Transverse colon (tissue), 4 donors: Measurements from ENCODE around the gene AGBL4. TPM values are rescaled to one million over a fixed set of nuclear protein-coding genes. Genes with fewer than 3 reads are reported as not detected.

Experiments used
- DNase-seq: peaks from one replicate; pipeline ENCODE4 v3.0.0-alpha.2; 2019
- H3K27ac ChIP-seq, 4 donors: fragments of 200-600 bp; sonication (generic); 2 replicates each; pipeline ENCODE4 v1.5.1; 2016 to 2018; ENCODE audit warnings: inconsistent platforms in 4 of 4
- H3K27me3 ChIP-seq: fragments of 200-600 bp; sonication (generic); 2 replicates; pipeline ENCODE4 v1.5.1; 2017; ENCODE audit warnings: inconsistent platforms
- H3K36me3 ChIP-seq, 4 donors: fragments of 200-600 bp; sonication (generic); 2 replicates each; pipeline ENCODE4 v1.5.1; 2017 to 2019; ENCODE audit warnings: inconsistent platforms in 4 of 4
- H3K4me1 ChIP-seq, 4 donors: fragments of 200-600 bp; sonication (generic); 2 replicates each; pipeline ENCODE4 v1.5.1; 2017 to 2020; ENCODE audit warnings: inconsistent platforms in 4 of 4
- H3K4me3 ChIP-seq, 4 donors: fragments of 200-600 bp; sonication (generic); 1 replicate in 1 of 4; 2 replicates in 3 of 4; pipeline versions ENCODE4 v1.5.1 to v1.6.1; 2017 to 2019; ENCODE audit warnings: inconsistent platforms in 4 of 4
- H3K9me3 ChIP-seq, 2 donors: fragments of 200-600 bp; sonication (generic); 2 replicates each; pipeline ENCODE4 v1.5.1; 2017 to 2019; ENCODE audit warnings: inconsistent platforms in 2 of 2
- CTCF ChIP-seq, 5 experiments: fragments of 200-600 bp in 3 of 5; fragments of 450-650 bp in 2 of 5; sonication (generic) in 3 of 5; IDR thresholded peaks; 1 replicate in 2 of 5; 2 replicates in 3 of 5; pipeline ENCODE4 v1.5.1; 2016 to 2017; ENCODE audit warnings: antibody characterized with exemption in 5 of 5, inconsistent platforms in 3 of 5, mild to moderate bottlenecking in 2 of 5, moderate library complexity in 1 of 5
- EP300 ChIP-seq: sonication (generic); formaldehyde crosslinking; IDR thresholded peaks from one replicate; pipeline ENCODE4 v1.6.1; 2017; ENCODE audit warnings: antibody characterized with exemption, low read depth
- POLR2A ChIP-seq: fragments of 450-650 bp; IDR thresholded peaks from one replicate; pipeline ENCODE4 v1.6.1; 2016; ENCODE audit warnings: antibody characterized with exemption, mild to moderate bottlenecking, moderate library complexity
- POLR2AphosphoS5 ChIP-seq, 3 donors: sonication (generic); formaldehyde crosslinking; IDR thresholded peaks; one replicate each; pipeline ENCODE4 v1.6.1; 2016; ENCODE audit warnings: antibody characterized with exemption in 3 of 3
- WGBS, 2 donors: methylation state at CpG; one replicate each; pipeline ENCODE4 v1.1.5; 2018; ENCODE audit warnings: low coverage in 1 of 2; 5-methylcytosine and 5-hydroxymethylcytosine counted together
- in situ Hi-C, 4 donors: fragments of 200-750 bp; cut with MboI; loops; one replicate each; pipeline versions ENCODE4 v1.15.0 to v1.15.1; 2017; ENCODE audit warnings: low sequenced_read_pairs in 3 of 4, low pct_ligation_motif_present in 1 of 4, low pct_unique_long_range_greater_than_20kb in 1 of 4
- intact Hi-C: fragments of 100-400 bp; cut with DNase I; formaldehyde crosslinking; loops from one replicate; pipeline ENCODE4 v1.15.1; 2023; ENCODE audit warnings: low total_unique reads
- total RNA-seq, 4 donors: library from RNA; depleted of rRNA; stranded (reverse); fragments of >200 nt; gene quantifications; one replicate each; pipeline ENCODE4 v1.1.0, GENCODE V29; 2016

AGBL4 gene
- total RNA-seq, 4 donors from 2014 or later = 0.82 TPM; not detected in 3

- Histone ChIP-seq H3K4me1 (no peaks in the 10 kb centered on the region), H3K9me3 (no peaks in the 10 kb centered on the region), H3K27ac (no peak overlapping the region), H3K27me3 (no peaks in the 10 kb centered on the region), H3K36me3 (no peaks in the 10 kb centered on the region), H3K4me3 (no peak overlapping the region)
- intact Hi-C loops = no loop called here
- no peak for TF ChIP-seq CTCF (IDR thresholded peaks at IDR 0.05)
- no peak for TF ChIP-seq POLR2A
- TF ChIP-seq POLR2AphosphoS5 (IDR thresholded peaks at IDR 0.05) = no peak
- TF ChIP-seq EP300 = no peak
- DNase-seq = no peak
- 74 to 89% methylated on average over 4 of the region's 4 CpGs for WGBS, 2 donors
- in situ Hi-C loops = loop anchor here in 1 of 4 donors (10.0 kb wide), 1 partner anchor 56 kb away; no protein-coding TSS in a partner anchor
These were observed 684.7 kb downstream of the AGBL4 start for GRCh38 chr1:49339043-49339442.

GRCh38 chr1:49337251-49337650, 686.5 kb downstream of the AGBL4 start:
- 89 to 100% methylated on average over 1 of the region's 1 CpG for WGBS, 2 donors
- H3K4me3 ChIP-seq = no peak overlapping the region
- H3K27ac ChIP-seq = no peak overlapping the region
- no peaks in the 10 kb centered on the region for H3K36me3 ChIP-seq
- TF ChIP-seq POLR2A (no peak), CTCF (IDR thresholded peaks at IDR 0.05) (no peak), POLR2AphosphoS5 (IDR thresholded peaks at IDR 0.05) (no peak), EP300 (no peak)
- H3K27me3 ChIP-seq = no peaks in the 10 kb centered on the region
- no peaks in the 10 kb centered on the region for H3K9me3 ChIP-seq
- in situ Hi-C loops = loop anchor here in 1 of 4 donors (10.0 kb wide), 1 partner anchor 58 kb away; no protein-coding TSS in a partner anchor
- H3K4me1 ChIP-seq = no peaks in the 10 kb centered on the region
- no peak for DNase-seq
- intact Hi-C loops = no loop called here

- in situ Hi-C loops = loop anchor here in 1 of 4 donors (10.0 kb wide), 1 partner anchor 61 kb away; no protein-coding TSS in a partner anchor
- intact Hi-C loops = no loop called here
These were observed 689.8 kb downstream of the AGBL4 start for GRCh38 chr1:49333906-49334305.

More at GRCh38 chr1:49333906-49334305, 689.8 kb downstream of the AGBL4 start:
- no peak for TF ChIP-seq EP300
- TF ChIP-seq CTCF (IDR thresholded peaks at IDR 0.05) = no peak
- no peak for TF ChIP-seq POLR2AphosphoS5 (IDR thresholded peaks at IDR 0.05)
- no peak for TF ChIP-seq POLR2A
- Histone ChIP-seq H3K4me1 (no peaks in the 10 kb centered on the region), H3K27me3 (no peaks in the 10 kb centered on the region), H3K27ac (no peak overlapping the region), H3K9me3 (no peaks in the 10 kb centered on the region), H3K4me3 (no peak overlapping the region), H3K36me3 (no peaks in the 10 kb centered on the region)
- no peak for DNase-seq
- WGBS, 2 donors = 44 to 61% methylated on average over 2 of the region's 2 CpGs
